Measurements from ENCODE around the gene NANOS1.

Gene NANOS1

DNA sequence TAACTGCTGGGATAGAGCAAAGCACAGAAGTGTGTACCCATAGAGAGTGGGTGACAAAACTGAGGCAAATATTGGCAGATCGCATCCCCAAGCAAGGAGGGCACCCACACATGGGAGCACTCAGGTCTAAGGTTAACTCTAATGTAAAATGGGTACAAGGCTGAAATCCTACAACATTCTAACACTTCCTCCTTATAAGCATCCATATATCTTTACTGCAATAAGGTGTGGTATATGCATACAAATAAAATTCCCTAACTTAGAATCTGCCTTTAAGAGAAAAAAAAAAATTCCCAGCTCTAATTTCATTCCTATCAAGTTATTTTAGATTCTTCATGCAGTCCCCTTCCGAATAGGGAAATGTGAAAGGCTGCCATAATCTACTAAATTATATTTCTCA is 32.4 kb downstream of the NANOS1 start:
- DNase-seq, result no peak

DNA sequence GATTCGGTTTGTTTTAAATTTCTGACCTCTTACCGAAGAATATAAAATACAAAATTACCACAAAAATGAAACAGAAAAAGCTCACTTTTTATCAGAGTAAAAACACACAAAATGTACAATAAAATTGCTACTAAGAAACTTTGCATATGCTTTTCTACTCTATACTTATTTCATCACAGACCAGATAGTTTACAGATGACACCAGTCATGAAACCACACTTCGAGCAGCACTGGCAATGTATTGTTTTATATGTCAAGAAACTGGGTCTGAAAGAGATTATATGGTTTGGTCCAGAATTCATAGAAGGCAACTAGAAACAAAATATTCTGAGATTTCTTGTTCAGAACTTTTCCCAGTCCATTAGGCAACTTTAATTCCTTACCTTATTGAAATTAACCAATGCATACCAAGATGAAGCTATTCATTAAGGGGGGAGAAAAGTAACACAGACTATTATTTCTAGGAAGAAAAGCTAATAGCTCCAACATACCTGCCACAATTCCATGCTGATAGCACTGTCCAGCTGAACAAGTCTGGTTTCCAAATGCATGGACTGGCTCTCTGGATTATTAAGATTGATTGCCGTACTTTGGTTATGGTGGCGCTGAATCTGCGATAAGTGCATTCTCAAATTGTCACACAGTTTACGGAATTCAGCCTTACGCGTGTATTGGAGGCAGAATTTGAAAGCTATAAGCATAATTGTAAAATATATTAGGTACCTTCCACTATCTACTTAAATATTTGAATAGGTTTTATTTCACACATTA is 41.1 kb downstream of the NANOS1 start:
- no peak for DNase-seq

GRCh38 chr10:119073584-119073983 is 44.1 kb downstream of the NANOS1 start:
- no peak for DNase-seq

DNA sequence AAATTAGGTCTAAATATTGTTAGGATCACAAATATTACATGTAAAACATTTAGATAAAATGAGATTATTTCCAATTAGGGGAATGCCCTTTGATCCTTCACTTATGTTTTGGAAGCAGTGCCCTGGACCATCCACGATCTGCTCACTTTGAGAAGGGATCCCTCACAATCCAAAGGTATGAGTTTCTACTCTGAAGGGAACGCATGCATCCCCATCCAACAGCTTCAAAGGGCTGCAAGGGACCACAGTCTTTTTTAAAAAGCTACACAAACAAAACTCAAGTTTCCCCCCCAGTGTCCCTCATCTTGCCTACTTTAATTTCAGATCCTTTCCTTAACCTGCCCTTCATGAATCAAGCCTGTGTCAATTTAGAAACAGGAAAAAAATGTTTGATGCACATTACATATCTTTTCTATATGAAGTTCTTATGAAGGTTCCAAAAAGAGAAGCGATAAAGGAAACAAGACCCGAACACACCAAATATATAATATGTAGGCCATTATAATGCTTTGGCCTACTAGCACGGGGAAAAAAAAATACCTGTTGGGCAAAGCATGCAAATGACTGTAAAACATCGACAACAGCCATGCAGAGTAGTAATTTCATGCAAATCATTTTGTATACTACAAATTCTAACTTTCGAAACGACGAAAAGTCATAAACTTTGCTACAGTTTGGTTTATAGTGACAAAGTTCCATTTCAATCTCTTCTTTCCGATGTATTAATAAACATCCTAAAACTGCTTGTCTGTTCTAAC is 49.1 kb downstream of the NANOS1 start:
- no peak for DNase-seq

- DNase-seq, result peak; percentile 1
Observed at GRCh38 chr10:119079599-119080520, 50.3 kb downstream of the NANOS1 start.

DNA sequence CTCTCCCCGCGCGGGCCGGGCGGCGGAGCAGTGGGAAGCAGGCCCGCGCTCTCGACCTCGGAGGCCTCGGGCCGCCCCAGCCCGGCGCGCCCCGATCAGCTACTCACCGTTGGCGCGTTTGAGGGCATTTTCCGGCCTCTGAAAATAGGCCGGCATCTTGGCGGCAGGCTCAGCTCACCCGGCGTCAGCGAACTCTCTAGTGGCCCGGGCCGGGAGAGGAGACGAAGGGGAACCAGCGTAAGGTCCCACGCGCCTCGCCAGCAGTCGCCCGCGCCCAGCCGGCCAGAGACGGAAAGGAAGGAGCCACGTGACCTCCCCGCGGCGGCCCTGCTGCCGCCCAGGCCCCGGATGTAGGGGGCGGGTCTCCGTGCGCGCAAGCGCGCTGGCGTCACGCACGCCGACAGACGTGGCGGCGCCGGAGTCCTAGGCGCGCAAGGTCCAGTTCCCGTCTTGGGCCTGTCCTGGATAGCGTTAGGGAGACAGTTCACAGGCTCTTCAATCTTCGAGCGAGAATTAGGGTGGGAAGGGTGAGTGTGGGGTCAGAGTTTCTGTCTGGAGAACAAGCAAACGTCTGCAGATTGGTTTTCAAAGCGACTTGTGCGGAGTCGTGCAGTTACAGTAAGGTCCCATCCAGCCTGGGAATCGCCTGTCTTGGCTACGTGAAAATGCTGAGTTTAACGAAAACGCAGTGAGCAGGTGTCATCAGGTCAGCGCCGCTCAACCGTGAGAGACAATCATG is 51.2 kb downstream of the NANOS1 start, which contains the start of gene EIF3A:
TSS of gene EIF3A (minus strand) at position 297 of the 739 bp plus-strand sequence. CDS start at position 156, 141 bp downstream.
- DNase-seq, result peak; percentile 27

Data from NCI-H1694 (cell line).